ENCODE data around the gene CEP192. TPM values are rescaled to one million over a fixed set of nuclear protein-coding genes. Genes with fewer than 3 reads are reported as not detected.

Gene CEP192
- total and polyA plus RNA-seq, 10 of the 15 experiments (the other 5 are each of a cell fraction or from before 2014, with no cell fraction given), result 15.4 to 58.2 (median 29.6) TPM

GRCh38 chr18:13035249-13035914 is 44.2 kb downstream of the CEP192 start (continued):
- TF ChIP-seq IRF5 (IDR thresholded peaks at IDR 0.05; ENCODE audit: borderline replicate concordance) (no peak), CBFB (IDR thresholded peaks at IDR 0.05; ENCODE audit: low read depth) (no peak), BHLHE40 (IDR thresholded peaks at IDR 0.05; ENCODE audit: borderline replicate concordance in 1 of 2, low read depth in 2 of 2, low read length in 1 of 2) (no peak), IRF3 (IDR thresholded peaks at IDR 0.05) (no peak)

- ATAC-seq, result no peak
- Histone ChIP-seq H2AFZ (ENCODE audit: control insufficient read depth, low read depth, low read length) (no peak overlapping the region), H3K9me3 (replicated peaks; ENCODE audit: control insufficient read depth, insufficient read depth, low read length) (no peaks in the 10 kb centered on the region), H4K20me1 (ENCODE audit: control insufficient read depth, insufficient read depth) (no peaks in the 10 kb centered on the region), H3K4me2 (ENCODE audit: control insufficient read depth, insufficient read depth) (no peak overlapping the region), H3K4me3 (no peak overlapping the region), H3K27me3 (replicated peaks in 1 of 2; ENCODE audit: control insufficient read depth in 2 of 2, insufficient read depth in 2 of 2, low read length in 1 of 2) (no peaks in the 10 kb centered on the region), H3K9ac (ENCODE audit: control insufficient read depth, insufficient read depth, low read length) (no peak overlapping the region), H3K79me2 (ENCODE audit: control insufficient read depth, insufficient read depth, low read length) (no peaks in the 10 kb centered on the region), H3K36me3 (ENCODE audit: control insufficient read depth in 2 of 2, insufficient read depth in 2 of 2, low read length in 1 of 2) (peaks cover 10 to 21% of the 10 kb centered on the region in 2 experiments), H3K4me1 (ENCODE audit: control insufficient read depth, insufficient read depth, low read length) (no peaks in the 10 kb centered on the region), H3K27ac (ENCODE audit: control insufficient read depth, insufficient read depth) (no peak overlapping the region)
- POLR2A ChIA-PET, result no interaction called here
- SMC1A ChIA-PET (ENCODE audit: uncharacterized antibody, unreplicated experiment), result no interaction called here
- no TSS peak for BruUV-seq (replicated peaks)
- RAD21 ChIA-PET (ENCODE audit: unreplicated experiment), result no interaction called here
- no peak for DNase-seq (ENCODE audit: low read depth, low spot score)
- CTCF ChIA-PET, result no interaction called here
- WGBS (ENCODE audit: insufficient coverage, insufficient replicate concordance, low lambda C conversion rate, missing lambda C conversion rate), result 89% methylated on average over 7 of the region's 7 CpGs
- FAIRE-seq, result no peak
- intact Hi-C loops (cut with micrococcal nuclease; ENCODE audit: unreplicated experiment), result no loop called here
- in situ Hi-C loops (cut with MboI), result no loop called here
- TF ChIP-seq FOXK2 (IDR thresholded peaks at IDR 0.05), result no peak
- TF ChIP-seq LARP7 (IDR thresholded peaks at IDR 0.05), result no peak
- no peak for TF ChIP-seq NFYB (IDR thresholded peaks at IDR 0.05; ENCODE audit: insufficient read depth, low read depth, low read length)
- no peak for TF ChIP-seq USF1 (IDR thresholded peaks at IDR 0.05; ENCODE audit: borderline replicate concordance, extremely low read length, insufficient read depth, low read depth, low read length)
- no peak for TF ChIP-seq SREBF2 (IDR thresholded peaks at IDR 0.05; ENCODE audit: low read length)
- TF ChIP-seq JUNB (IDR thresholded peaks at IDR 0.05), result no peak
- TF ChIP-seq ZNF384 (IDR thresholded peaks at IDR 0.05; ENCODE audit: borderline replicate concordance, low read depth, low read length), result no peak
- no peak for TF ChIP-seq IKZF1 (conservative IDR thresholded peaks at IDR 0.05)
- no peak for TF ChIP-seq MEF2A (IDR thresholded peaks at IDR 0.05; ENCODE audit: insufficient read depth, low read depth, low read length)
- no peak for TF ChIP-seq BMI1 (IDR thresholded peaks at IDR 0.05; ENCODE audit: borderline replicate concordance)
- no peak for TF ChIP-seq ZNF207 (IDR thresholded peaks at IDR 0.05; ENCODE audit: borderline replicate concordance)
- no peak for TF ChIP-seq SMARCA5 (IDR thresholded peaks at IDR 0.05)
Measured at GRCh38 chr18:13036622-13037320, 45.6 kb downstream of the CEP192 start.
